PC-3 (cell line): ENCODE measurements around the gene PGAM2. TPM values are rescaled to one million over a fixed set of nuclear protein-coding genes. Genes with fewer than 3 reads are reported as not detected.

ENCODE experiments used
- ATAC-seq: fragments of 200-7000 bp; cut with Tn5 transposase; 2 replicates; pipeline ENCODE4 v1.9.1; 2020; ENCODE audit warnings: mild to moderate bottlenecking, moderate library complexity
- BruUV-seq: library from RNA; stranded (reverse); fragments of 400-500 nt; replicated peaks from 2 replicates; lab custom pipeline; 2021; lab: Mats Ljungman, UMichigan
- CTCF ChIA-PET: fragments of 300-600 bp; sonication (Branson Sonifier 250); formaldehyde crosslinking; loops from one replicate; lab custom pipeline; 2022; ENCODE audit warnings: antibody characterized with exemption; lab: Charles Lee
- POLR2A ChIA-PET: fragments of 300-600 bp; sonication (Branson Sonifier 250); formaldehyde crosslinking; loops from one replicate; lab custom pipeline; 2022; ENCODE audit warnings: antibody characterized with exemption; ENCODE audit not compliant: unreplicated experiment; lab: Charles Lee
- DNase-seq: peaks from one replicate; pipeline ENCODE4 v3.0.0-alpha.2; 2015
- H2AFZ ChIP-seq: fragments of 300-600 bp; sonication (generic); 2 replicates; pipeline ENCODE4 v1.6.0; 2016; ENCODE audit warnings: antibody characterized with exemption, low read length
- H3F3A ChIP-seq: fragments of 300-600 bp; sonication (generic); one replicate; pipeline ENCODE4 v1.6.0; 2017; ENCODE audit warnings: antibody characterized with exemption, low read length, control low read depth, mild to moderate bottlenecking; ENCODE audit not compliant: unreplicated experiment
- H3K27ac ChIP-seq: fragments of 300-600 bp; sonication (generic); 2 replicates; pipeline ENCODE4 v1.5.1; 2016; ENCODE audit warnings: mild to moderate bottlenecking, low read length
- H3K27me3 ChIP-seq: fragments of 300-600 bp; sonication (generic); 2 replicates; pipeline ENCODE4 v1.6.1; 2016; ENCODE audit warnings: low read length, mixed read lengths
- H3K36me3 ChIP-seq: fragments of 300-600 bp; sonication (generic); 2 replicates; pipeline ENCODE4 v1.6.1; 2016; ENCODE audit warnings: low read depth, mixed run types, low read length, mixed read lengths
- H3K4me1 ChIP-seq: fragments of 300-600 bp; sonication (generic); 2 replicates; pipeline ENCODE4 v1.5.1; 2016; ENCODE audit warnings: low read length; ENCODE audit not compliant: insufficient read depth
- H3K4me2 ChIP-seq: fragments of 300-600 bp; sonication (generic); 2 replicates; pipeline ENCODE4 v1.6.0; 2016; ENCODE audit warnings: low read length
- H3K4me3 ChIP-seq: fragments of 300-600 bp; sonication (generic); 2 replicates; pipeline ENCODE4 v1.5.1; 2016; ENCODE audit warnings: mild to moderate bottlenecking, low read length, mixed read lengths
- H3K79me2 ChIP-seq: fragments of 300-600 bp; sonication (generic); 2 replicates; pipeline ENCODE4 v1.6.1; 2017; ENCODE audit warnings: low read length, mixed read lengths
- H3K9ac ChIP-seq: fragments of 300-600 bp; sonication (generic); 2 replicates; pipeline ENCODE4 v1.6.0; 2016; ENCODE audit warnings: mild to moderate bottlenecking, low read length
- H3K9me2 ChIP-seq: fragments of 300-600 bp; sonication (generic); replicated peaks from 2 replicates; pipeline ENCODE4 v1.6.1; 2016; ENCODE audit warnings: mixed run types, low read length, mixed read lengths
- H3K9me3 ChIP-seq: fragments of 300-600 bp; sonication (generic); 2 replicates; pipeline ENCODE4 v1.6.1; 2016; ENCODE audit warnings: low read length, mixed read lengths
- H4K20me1 ChIP-seq: fragments of 300-600 bp; sonication (generic); 2 replicates; pipeline ENCODE4 v1.6.1; 2016; ENCODE audit warnings: low read length, mixed read lengths
- CTCF ChIP-seq: fragments of 300-600 bp; sonication (generic); conservative IDR thresholded peaks from 2 replicates; pipeline ENCODE4 v1.5.1; 2017; ENCODE audit warnings: antibody characterized with exemption, low read depth, mild to moderate bottlenecking, low read length
- EZH2 ChIP-seq: fragments of 300-600 bp; sonication (generic); IDR thresholded peaks from one replicate; pipeline ENCODE4 v1.6.1; 2017; ENCODE audit warnings: antibody characterized with exemption, mild to moderate bottlenecking, low read length; ENCODE audit not compliant: unreplicated experiment
- EZH2phosphoT487 ChIP-seq: fragments of 300-600 bp; sonication (generic); IDR thresholded peaks from 2 replicates; pipeline ENCODE4 v1.6.1; 2018; ENCODE audit warnings: mild to moderate bottlenecking, antibody characterized with exemption, low read length, borderline replicate concordance
- intact Hi-C: fragments of 100-400 bp; cut with micrococcal nuclease; formaldehyde crosslinking; loops from 2 replicates; pipeline ENCODE4 v1.9.0; 2023
- total RNA-seq: library from RNA; depleted of rRNA; stranded (reverse); fragments of >200 nt; gene quantifications from 2 replicates; pipeline ENCODE4 v1.2.3, GENCODE V29; 2014

The PGAM2 gene
- total RNA-seq, 1 experiment from 2014 or later = 0.95 TPM

DNA sequence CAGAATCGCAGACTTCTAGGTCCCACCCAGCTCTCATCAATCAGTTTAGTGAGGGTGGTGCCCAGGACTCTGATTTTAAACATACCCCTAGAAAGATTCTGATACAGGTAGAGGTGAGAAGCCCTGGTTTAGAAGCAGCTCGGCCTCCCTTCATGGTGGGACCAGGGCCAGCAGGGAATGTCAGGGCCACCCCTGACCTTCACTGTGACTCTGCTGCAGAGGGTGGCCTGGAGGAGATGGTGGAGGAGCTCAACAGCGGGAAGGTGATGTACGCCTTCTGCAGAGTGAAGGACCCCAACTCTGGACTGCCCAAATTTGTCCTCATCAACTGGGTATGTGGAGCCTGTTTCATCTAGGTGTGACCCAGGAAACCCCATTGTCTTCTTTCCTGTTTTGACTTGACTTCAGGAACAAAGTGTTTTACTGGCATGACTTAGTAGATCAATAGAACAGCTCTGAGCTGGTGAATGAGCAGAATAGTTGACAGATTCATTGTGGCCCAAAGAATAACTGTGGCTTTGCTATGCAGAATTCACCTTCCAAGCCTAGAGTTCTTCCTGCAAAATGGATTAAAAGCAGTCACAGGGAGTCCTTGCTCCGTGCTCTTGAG lies 13.7 kb downstream of the PGAM2 start:
- Histone ChIP-seq H3K4me2 (no peak overlapping the region), H3K79me2 (peaks cover 37% of the 10 kb centered on the region), H2AFZ (no peak overlapping the region), H3K4me3 (no peak overlapping the region), H3K27ac (no peak overlapping the region), H3F3A (no peaks in the 10 kb centered on the region), H3K4me1 (peaks cover 20% of the 10 kb centered on the region), H3K9ac (no peak overlapping the region), H4K20me1 (peaks cover 33% of the 10 kb centered on the region), H3K27me3 (no peaks in the 10 kb centered on the region), H3K9me2 (no peaks in the 10 kb centered on the region), H3K36me3 (peaks cover 36% of the 10 kb centered on the region), H3K9me3 (no peaks in the 10 kb centered on the region)
- ChIA-PET CTCF (no interaction called here), POLR2A (no interaction called here)
- TF ChIP-seq EZH2 = no peak
- TF ChIP-seq EZH2phosphoT487 = no peak
- no peak for TF ChIP-seq CTCF
- DNase-seq (no peak), ATAC-seq (no peak)
- no TSS peak for BruUV-seq
- intact Hi-C loops = no loop called here

- ChIA-PET CTCF (no interaction called here), POLR2A (no interaction called here)
- intact Hi-C loops = no loop called here
- no peak for TF ChIP-seq CTCF
- no peaks in the 10 kb centered on the region for H3F3A ChIP-seq
- no peak overlapping the region for H3K9ac ChIP-seq
- no peaks in the 10 kb centered on the region for H3K9me3 ChIP-seq
- H3K36me3 ChIP-seq = peaks cover 33% of the 10 kb centered on the region
- no TSS peak for BruUV-seq
- ATAC-seq (no peak), DNase-seq (no peak)
- no peak overlapping the region for H2AFZ ChIP-seq
- no peak overlapping the region for H3K4me2 ChIP-seq
- H3K27me3 ChIP-seq = no peaks in the 10 kb centered on the region
- H3K79me2 ChIP-seq = peaks cover 43% of the 10 kb centered on the region
- peaks cover 33% of the 10 kb centered on the region for H4K20me1 ChIP-seq
- H3K4me1 ChIP-seq = peaks cover 25% of the 10 kb centered on the region
- H3K9me2 ChIP-seq = no peaks in the 10 kb centered on the region
- H3K4me3 ChIP-seq = no peak overlapping the region
- H3K27ac ChIP-seq = no peak overlapping the region
These were observed 14.3 kb downstream of the PGAM2 start for GRCh38 chr7:44050915-44051560.
